Stimulated activated CD4-positive, alpha-beta T cell treated with anti-CD3 and anti-CD28 coated beads, Interleukin-2, amount 100 ng/mL, for 48 hours (primary cell): Measurements from ENCODE around the gene AGPAT2.
"Not testable (repeated sequence)": the region's sequence is repeated elsewhere in the genome, so short reads cannot be mapped to it uniquely, and the experiment has no call there.

Source experiments
- DNase-seq, 2 donors: peaks; one replicate each; pipeline ENCODE4 v3.0.0-alpha.2; 2020

AGPAT2 gene

GRCh38 chr9:136720251-136720897 lies 33.1 kb upstream of the AGPAT2 start:
- no peak for DNase-seq

GRCh38 chr9:136719195-136719880 lies 32.1 kb upstream of the AGPAT2 start:
- no peak for DNase-seq

DNA sequence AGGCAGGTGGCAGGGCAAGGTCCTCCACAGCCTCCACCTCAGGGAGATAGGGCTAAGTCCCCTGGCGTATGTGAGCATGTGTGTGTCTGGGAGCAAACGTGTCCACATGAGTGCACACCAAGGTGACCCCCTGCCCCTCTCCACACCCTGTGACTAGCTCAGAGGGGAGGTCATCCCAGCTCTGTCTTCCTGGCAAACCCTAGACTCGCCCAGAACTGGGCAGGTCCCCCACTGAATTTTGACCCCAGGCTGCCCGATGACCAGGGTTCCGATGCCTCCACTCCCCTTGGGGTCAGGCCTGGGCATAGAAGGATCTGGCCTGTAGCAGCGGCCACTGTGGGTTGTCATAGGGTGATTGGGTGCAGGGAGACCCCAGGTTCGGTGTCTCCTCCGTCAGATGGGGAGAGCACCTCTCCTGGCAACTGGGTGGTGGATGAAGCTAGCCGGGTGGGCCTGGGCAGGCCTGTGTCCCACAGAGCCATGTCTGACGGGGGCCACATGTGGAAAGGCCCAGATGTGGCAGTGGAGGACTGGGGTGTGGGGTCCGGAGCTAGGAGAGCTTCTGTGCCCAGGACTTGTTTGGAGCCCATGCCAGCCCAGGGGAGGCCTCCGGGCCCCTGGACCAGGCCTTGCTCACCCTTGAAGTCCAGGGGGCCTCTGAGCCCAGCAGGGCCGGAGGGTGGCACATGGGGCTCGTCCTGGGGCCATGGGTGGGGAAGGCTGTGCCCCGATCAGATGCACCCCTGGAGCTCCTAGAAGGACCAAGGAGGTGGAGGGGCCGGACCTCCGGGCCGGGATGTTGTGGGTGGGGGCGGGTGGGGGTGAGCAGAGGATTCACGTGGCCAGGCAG lies 31.3 kb upstream of the AGPAT2 start:
- DNase-seq, result no peak

- DNase-seq, result no peak
Measured at GRCh38 chr9:136717399-136717798, 30.1 kb upstream of the AGPAT2 start.

DNA sequence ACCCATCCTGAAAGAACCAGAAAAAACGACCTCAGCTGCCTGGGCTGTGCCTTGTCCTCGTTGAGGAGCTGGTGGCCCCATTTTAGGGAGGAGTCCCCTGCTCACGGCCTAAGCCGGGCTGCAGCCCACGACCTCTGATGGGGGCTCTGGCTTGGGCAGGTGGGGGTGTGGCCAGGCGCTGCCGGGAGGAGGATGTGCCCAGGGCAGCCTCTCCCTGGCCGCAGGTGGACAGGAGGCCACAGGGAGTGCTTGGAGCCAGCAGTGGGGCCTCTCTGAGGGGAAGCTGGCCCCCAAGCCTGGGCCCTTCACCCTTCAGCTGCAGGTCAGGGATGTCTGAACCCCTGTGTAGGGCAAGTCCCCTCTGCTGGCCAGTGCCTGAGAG lies 27.6 kb upstream of the AGPAT2 start:
- no peak for DNase-seq

DNA sequence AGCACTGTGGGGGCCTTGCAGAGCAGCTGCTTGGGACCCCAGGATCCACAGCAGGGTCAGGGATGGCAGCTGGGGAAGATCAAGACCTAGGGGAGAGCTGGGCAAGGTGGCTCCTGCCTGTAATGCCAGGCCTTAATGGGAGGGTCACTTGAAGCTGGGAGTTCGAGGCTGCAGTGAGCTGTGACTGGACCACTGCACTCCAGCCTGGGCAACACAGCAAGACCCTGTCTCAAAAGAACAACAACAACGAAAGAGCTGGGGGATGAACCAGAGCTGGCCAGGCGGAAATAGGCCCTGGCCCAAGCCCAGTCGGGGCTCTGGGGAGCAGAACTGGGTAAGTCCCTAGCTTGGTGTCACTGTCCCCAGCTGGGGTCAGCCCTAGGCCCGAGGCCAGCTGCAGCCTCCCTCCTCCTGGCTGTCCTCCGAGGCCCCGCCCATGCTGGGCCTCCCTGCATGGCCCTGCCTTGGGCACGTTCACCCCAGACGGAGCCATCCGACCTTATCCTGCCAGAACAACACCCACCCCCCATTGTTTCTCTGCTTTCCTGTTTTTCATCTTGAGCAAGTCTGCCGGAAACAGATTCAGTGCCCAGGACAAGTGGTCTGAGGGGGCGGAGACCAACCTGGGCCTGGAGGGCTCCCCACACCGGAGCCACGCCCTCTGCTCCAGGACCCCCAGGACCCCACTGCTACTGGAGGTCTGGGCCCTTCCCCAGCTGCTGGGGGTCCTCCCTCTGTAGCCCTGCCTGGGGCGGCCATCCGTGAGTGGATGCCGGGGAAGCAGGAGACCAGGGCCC lies 27.0 kb upstream of the AGPAT2 start:
- no peak for DNase-seq

DNA sequence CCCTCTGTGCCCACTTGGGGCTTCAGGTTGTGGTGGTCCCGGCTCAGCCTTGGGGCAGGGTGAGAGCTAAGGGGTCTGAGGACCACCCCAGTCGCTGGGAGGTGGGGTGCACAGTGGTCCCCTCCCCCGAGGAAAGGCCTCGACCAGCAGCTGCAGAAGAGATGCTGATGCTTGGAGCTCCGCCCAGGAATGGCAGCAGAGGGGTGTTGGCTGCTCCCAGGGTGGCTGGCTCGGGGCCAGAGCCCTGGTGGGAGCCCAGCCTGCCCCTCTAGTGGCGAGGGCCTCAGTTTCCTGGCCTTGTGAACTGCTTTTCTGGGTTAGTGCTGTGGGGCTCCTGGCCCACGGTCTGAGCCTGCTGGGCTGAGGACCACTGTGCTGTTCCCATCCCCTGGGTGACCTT lies 26.3 kb upstream of the AGPAT2 start:
- DNase-seq, result no peak

DNA sequence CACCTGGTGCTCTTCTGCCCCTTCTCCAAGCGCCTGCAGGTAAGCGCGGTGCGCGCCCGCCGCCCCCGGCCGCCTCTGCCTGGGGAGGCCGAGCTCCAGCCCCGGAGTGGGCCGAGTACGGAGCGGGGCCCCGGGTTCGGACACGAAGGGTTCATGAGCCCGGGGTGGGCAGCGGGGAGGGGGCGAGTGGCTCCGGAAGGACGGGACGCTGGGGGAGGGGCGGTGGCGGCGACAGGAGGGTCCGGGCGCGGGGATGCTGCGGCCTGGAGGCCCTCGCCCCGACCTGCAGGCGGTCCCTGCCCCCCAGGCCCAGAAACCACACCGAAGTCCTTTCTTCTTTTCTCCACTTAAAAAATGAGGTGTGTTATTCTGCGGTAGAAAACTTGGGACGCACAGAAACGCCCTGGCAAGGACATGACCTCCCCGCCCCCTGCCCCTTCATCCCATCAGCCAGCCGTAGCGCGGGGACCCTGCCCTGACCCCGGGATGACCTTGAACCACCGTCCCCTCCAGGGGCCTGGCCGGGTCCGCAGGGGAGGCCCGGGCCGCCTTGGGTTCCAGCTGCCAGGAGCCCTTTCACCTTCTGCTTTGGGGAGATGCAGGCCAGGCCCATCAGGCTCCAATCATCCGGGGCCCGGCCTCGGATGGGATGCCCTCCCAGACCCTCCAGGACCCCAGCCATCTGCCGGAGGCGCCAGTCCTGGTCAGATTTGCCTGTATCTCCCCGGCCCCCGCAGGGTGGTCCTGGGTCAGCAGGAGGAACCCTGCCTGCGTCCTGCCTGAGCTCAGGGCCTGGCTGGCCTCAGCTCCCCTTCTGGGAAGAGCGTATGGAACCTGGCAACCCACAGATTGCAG lies 25.7 kb upstream of the AGPAT2 start:
- no peak for DNase-seq

DNA sequence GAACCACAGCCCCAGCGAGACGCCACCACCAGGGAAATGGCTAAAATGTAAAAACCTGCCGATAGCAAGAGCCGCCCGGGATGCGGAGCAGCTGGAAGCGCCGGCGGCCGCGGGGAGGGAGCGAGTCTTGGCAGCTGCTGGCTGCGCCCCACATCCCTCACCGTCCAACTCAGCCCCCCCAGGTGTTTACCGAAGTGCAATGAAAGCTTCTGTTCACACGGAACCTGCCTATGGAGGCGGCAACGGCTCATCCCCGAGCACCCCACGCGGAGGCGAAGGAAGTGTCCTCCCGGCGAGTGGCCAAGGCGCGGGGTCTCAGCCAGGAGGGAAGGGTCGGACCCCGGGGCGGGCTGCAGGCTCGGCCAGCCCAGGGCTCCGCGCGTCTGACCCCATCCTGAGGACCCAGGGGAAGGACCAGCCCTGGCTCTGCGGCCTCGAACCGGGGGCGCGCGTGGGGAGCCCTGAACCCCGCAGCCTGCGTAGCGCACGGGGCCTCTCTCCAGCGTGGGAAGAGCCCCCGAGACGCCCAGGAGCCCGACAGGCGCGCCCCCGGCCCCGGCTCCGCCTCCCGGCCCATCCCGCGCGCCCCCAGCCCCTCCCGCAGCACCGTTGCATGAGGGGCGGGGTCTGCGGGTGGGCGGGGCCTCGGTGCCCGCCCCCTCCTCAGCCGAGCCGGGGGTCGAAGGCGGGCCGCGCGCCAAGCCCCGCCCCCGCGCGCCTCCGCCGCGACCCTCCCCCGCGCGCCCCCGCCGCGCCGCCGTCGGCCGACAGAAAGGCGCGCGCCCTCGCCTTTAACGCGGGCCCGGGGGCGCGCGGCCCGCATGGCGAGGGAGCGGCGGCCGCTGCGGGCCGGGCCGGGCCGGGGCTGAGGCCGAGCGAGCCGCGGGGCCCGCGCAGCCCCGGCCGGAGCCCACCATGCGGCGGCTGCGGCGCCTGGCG lies 24.8 kb upstream of the AGPAT2 start, which contains the start of gene DIPK1B:
TSS of gene DIPK1B (plus strand) at position 822 of the 939 bp plus-strand sequence. CDS start at position 916, 94 bp downstream.
- no peak for DNase-seq

DNA sequence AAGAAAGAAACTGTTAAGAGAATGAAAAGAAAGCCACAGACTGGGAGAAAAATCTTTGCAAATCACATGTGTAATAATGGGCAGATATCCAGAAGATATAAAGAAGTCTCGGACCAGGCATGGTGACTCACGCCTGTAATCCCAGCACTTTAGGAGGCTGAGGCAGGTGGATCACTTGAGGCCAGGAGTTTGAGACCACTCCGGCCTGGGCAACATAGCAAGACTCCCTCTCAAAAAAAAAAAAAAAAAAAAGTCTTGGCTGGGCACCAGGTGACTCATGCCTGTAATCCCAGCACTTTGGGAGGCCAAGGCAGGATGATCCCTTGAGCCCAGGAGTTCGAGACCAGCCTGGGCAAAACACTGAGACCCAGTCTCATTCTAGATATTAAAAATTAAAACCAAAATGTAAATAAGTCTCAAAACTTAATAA lies 24.0 kb upstream of the AGPAT2 start:
- DNase-seq, result not testable (repeated sequence)

- no peak for DNase-seq
Measured at GRCh38 chr9:136710543-136710942, 23.3 kb upstream of the AGPAT2 start.

- DNase-seq, result no peak
Measured at GRCh38 chr9:136709454-136710109, 22.3 kb upstream of the AGPAT2 start.

- no peak for DNase-seq
Measured at GRCh38 chr9:136707849-136708517, 20.7 kb upstream of the AGPAT2 start.

DNA sequence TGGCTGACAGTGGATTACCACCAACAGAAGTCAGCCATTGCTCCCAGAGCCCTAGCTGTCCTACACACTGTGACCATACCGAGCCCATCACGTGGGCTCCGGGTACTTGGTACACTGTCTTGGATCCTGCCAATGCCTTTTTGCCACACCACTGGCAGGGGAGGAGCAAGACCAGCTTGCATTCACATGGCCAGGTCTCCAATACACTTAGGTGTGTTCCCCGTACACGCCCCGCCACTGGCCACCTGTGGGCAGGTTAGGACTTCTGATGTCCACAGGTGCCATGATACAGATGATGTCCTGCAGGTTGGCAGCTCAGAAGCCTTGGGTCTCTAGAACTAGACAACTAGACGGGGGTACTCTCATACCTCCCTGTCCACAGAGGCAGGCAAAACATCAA lies 19.8 kb upstream of the AGPAT2 start:
- no peak for DNase-seq

DNA sequence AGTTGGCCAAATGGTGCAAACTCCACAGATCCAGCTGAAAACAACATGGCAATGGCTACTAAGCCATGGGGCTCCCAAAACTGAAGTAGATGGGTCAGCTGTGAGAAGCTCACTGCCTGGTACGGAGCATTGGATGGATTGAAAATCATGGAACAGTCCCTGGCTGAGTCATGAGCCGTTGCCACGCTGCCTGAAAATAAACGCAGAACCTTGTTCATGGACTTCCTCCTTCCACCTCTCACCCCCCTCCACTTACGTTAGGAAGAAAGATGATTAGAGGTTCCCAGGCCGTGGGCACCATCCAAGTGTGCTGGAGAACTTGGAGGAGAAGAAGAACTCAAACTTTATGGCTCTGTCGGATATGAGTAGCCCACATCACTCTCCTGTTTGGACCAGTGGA lies 18.3 kb upstream of the AGPAT2 start:
- DNase-seq, result no peak

- DNase-seq, result not testable (repeated sequence)
Measured at GRCh38 chr9:136704741-136705140, 17.5 kb upstream of the AGPAT2 start.

DNA sequence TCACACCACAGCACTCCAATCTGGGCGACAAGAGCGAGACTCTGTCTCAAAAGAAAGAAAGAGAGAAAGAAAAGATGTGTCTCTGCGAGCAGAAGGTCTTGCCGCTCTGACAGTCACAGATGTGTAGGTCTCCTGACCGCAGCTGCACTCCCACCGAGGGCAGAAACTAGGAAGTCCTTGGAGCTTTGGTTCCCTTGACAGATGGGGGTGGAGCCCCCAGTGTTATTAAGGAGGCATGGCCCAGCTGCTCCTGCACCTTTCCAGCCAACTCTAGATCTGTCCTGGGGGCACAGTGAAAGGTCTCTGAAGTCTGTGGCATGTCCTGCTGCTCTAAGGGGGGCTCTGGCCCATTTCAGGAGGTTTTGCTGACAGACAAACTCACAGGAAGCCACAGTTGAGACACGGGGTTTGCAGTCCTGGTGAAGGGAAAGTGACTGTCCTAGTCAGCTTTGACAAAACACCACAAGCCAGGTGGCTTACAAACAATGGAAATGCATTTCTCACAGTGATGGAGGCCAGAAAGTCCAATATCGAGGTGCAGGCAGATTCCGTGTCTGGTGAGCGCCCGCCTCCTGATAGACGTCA lies 16.1 kb upstream of the AGPAT2 start:
- DNase-seq, result no peak

DNA sequence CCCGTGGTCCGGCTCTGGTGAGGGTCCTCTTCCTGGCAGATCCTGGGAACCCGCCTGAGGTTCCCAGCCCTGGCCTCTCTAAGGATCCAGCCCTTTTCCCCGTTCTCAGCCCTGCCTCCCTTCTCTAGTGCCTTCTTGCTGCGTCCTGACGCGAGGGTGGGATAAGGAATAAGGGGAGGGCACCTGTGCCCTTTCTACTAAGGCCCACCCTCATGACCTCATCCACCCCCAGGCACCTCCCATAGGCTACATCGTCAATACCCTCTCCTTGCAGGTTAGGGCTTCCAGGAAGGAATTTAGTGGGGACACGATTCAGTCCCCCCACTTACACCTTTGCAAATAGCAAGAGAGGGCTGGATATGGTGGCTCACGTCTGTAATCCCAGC lies 14.4 kb upstream of the AGPAT2 start:
- no peak for DNase-seq
